Measurements from ENCODE around the gene ZNF230.

Gene ZNF230

GRCh38 chr19:43984687-43985000 lies 18.1 kb upstream of the ZNF230 start:
- ChIA-PET CTCF (no interaction called here), POLR2A (interaction anchor here (0.8 to 1.5 kb wide), 3 partner anchors 17 to 223 kb away, joined by 3 to 8 read pairs (median 6); partner anchors contain the start of gene ZNF45)
- peaks cover 25% of the 10 kb centered on the region for H3K9me3 ChIP-seq (ENCODE audit: control insufficient read depth, insufficient read depth, low read depth, low read length)
- H3K4me1 ChIP-seq (ENCODE audit: control insufficient read depth, insufficient read depth, low read length): peaks cover 15% of the 10 kb centered on the region
- H3K27ac ChIP-seq (ENCODE audit: extremely low read depth, low read depth, low read length): peak overlapping the region; percentile 78; the same call in 1 of the 2 replicates
- H3K4me3 ChIP-seq (ENCODE audit: low read depth, low read length): peak overlapping the region; percentile 74
- TF ChIP-seq ZNF184 (tag by site-specific recombination; IDR thresholded peaks at IDR 0.05) (0 out of 2 replicates have a peak, but pooled peaks have one; percentile 36), ZNF140 (tag by site-specific recombination; IDR thresholded peaks at IDR 0.05) (no peak), OSR2 (tag by site-specific recombination; IDR thresholded peaks at IDR 0.05) (no peak), EGR2 (tag by site-specific recombination; IDR thresholded peaks at IDR 0.05; ENCODE audit: low read depth) (peak; percentile 42), ZFP37 (tag by site-specific recombination; IDR thresholded peaks at IDR 0.05) (no peak), ZNF624 (tag by site-specific recombination; IDR thresholded peaks at IDR 0.05) (no peak), SCRT2 (tag by site-specific recombination; IDR thresholded peaks at IDR 0.05) (no peak), ZNF704 (tag by site-specific recombination; IDR thresholded peaks at IDR 0.05) (no peak), IKZF3 (tag by site-specific recombination; IDR thresholded peaks at IDR 0.05) (peak; percentile 64), ZNF311 (tag by site-specific recombination; IDR thresholded peaks at IDR 0.05; ENCODE audit: borderline replicate concordance) (no peak), ZNF214 (tag by site-specific recombination; IDR thresholded peaks at IDR 0.05; ENCODE audit: borderline replicate concordance) (0 out of 2 replicates have a peak, but pooled peaks have one; percentile 0), ZNF169 (tag by site-specific recombination; IDR thresholded peaks at IDR 0.05) (no peak), ZNF239 (tag by site-specific recombination; IDR thresholded peaks at IDR 0.05) (no peak), ZBTB20 (tag by site-specific recombination; IDR thresholded peaks at IDR 0.05) (peak; percentile 44; the same call in 1 of the 2 replicates), ZNF148 (tag by site-specific recombination; IDR thresholded peaks at IDR 0.05; ENCODE audit: borderline replicate concordance) (no peak), ZNF544 (tag by site-specific recombination; IDR thresholded peaks at IDR 0.05) (no peak), ZNF610 (tag by site-specific recombination; IDR thresholded peaks at IDR 0.05; ENCODE audit: borderline replicate concordance) (no peak), ZSCAN18 (tag by site-specific recombination; IDR thresholded peaks at IDR 0.05) (no peak), PRDM1 (tag by site-specific recombination; IDR thresholded peaks at IDR 0.05) (0 out of 2 replicates have a peak, but pooled peaks have one; percentile 32), BCL6B (tag by site-specific recombination; IDR thresholded peaks at IDR 0.05) (no peak), ZNF18 (tag by site-specific recombination; IDR thresholded peaks at IDR 0.05) (no peak), ZNF366 (tag by site-specific recombination; conservative IDR thresholded peaks at IDR 0.05) (0 out of 2 replicates have a peak, but pooled peaks have one; percentile 25), BCL11B (tag by site-specific recombination; IDR thresholded peaks at IDR 0.05; ENCODE audit: low read depth) (no peak), ZSCAN23 (tag by site-specific recombination; IDR thresholded peaks at IDR 0.05) (no peak), ZNF776 (tag by site-specific recombination; IDR thresholded peaks at IDR 0.05; ENCODE audit: borderline replicate concordance) (no peak), ZNF37A (tag by site-specific recombination; IDR thresholded peaks at IDR 0.05) (no peak), BCL11A (tag by site-specific recombination; IDR thresholded peaks at IDR 0.05; ENCODE audit: low read depth) (no peak), ZNF629 (tag by site-specific recombination; IDR thresholded peaks at IDR 0.05) (no peak), ZNF23 (tag by site-specific recombination; IDR thresholded peaks at IDR 0.05; ENCODE audit: borderline replicate concordance) (no peak), ZNF19 (tag by site-specific recombination; IDR thresholded peaks at IDR 0.05; ENCODE audit: low read depth) (no peak), ZFHX2 (tag by site-specific recombination; conservative IDR thresholded peaks at IDR 0.05) (peak; percentile 43), ZNF423 (tag by site-specific recombination; IDR thresholded peaks at IDR 0.05) (no peak)
- H3K36me3 ChIP-seq (ENCODE audit: control insufficient read depth in 2 of 2, insufficient read depth in 1 of 2, low read length in 2 of 2): peaks cover 19 to 49% of the 10 kb centered on the region in 2 experiments
